Hematopoietic multipotent progenitor cell (in vitro differentiated cells): Measurements from ENCODE around the gene VENTX. TPM values are rescaled to one million over a fixed set of nuclear protein-coding genes. Genes with fewer than 3 reads are reported as not detected.

ENCODE experiments used
- DNase-seq, 3 donors: peaks; one replicate each; pipeline ENCODE4 v3.0.0-alpha.2; 2011 to 2015; ENCODE audit warnings: low read depth in 2 of 3, low spot score in 2 of 3
- total RNA-seq: library from RNA; depleted of rRNA; stranded (reverse); fragments of >200 nt; gene quantifications from one replicate; pipeline ENCODE4 v1.2.3, GENCODE V29; 2012

VENTX gene
- total RNA-seq = 0.27 TPM

- no peak for DNase-seq
Measured at GRCh38 chr10:133237588-133238465, at the start of gene VENTX. VENTX (plus strand) TSS chr10:133237855; CDS start chr10:133237915, 60 bp downstream.

- no peak for DNase-seq
Measured at GRCh38 chr10:133187906-133188681, 49.6 kb upstream of the VENTX start.

GRCh38 chr10:133189256-133189655, 48.4 kb upstream of the VENTX start:
- DNase-seq = no peak

- no peak for DNase-seq
Measured at GRCh38 chr10:133189726-133190125, 47.9 kb upstream of the VENTX start.

- no peak for DNase-seq
Measured at GRCh38 chr10:133190225-133190624, 47.4 kb upstream of the VENTX start.

GRCh38 chr10:133191651-133192050, 46.0 kb upstream of the VENTX start:
- no peak for DNase-seq

- DNase-seq = no peak
Measured at GRCh38 chr10:133194151-133194550, 43.5 kb upstream of the VENTX start.

GRCh38 chr10:133195096-133195495, 42.6 kb upstream of the VENTX start:
- DNase-seq = no peak

GRCh38 chr10:133195611-133196010, 42.0 kb upstream of the VENTX start:
- DNase-seq = no peak

- no peak for DNase-seq
Measured at GRCh38 chr10:133196221-133196915, 41.3 kb upstream of the VENTX start.

- DNase-seq = no peak
Measured at GRCh38 chr10:133196936-133197758, 40.5 kb upstream of the VENTX start.

- no peak for DNase-seq
Measured at GRCh38 chr10:133197786-133198185, 39.9 kb upstream of the VENTX start.

- DNase-seq = no peak
Measured at GRCh38 chr10:133198206-133198605, 39.4 kb upstream of the VENTX start.

GRCh38 chr10:133198621-133199487, 38.8 kb upstream of the VENTX start:
- DNase-seq = no peak

- DNase-seq = no peak
Measured at GRCh38 chr10:133199488-133199885, 38.2 kb upstream of the VENTX start.

- no peak for DNase-seq
Measured at GRCh38 chr10:133199992-133200611, 37.6 kb upstream of the VENTX start.

GRCh38 chr10:133200621-133201031, 37.0 kb upstream of the VENTX start:
- DNase-seq = no peak

GRCh38 chr10:133201151-133201947, 36.3 kb upstream of the VENTX start:
- DNase-seq = no peak
